Measurements from ENCODE around the gene YARS2.
"Not testable (repeated sequence)": the region's sequence is repeated elsewhere in the genome, so short reads cannot be mapped to it uniquely, and the experiment has no call there.

YARS2 gene

DNA sequence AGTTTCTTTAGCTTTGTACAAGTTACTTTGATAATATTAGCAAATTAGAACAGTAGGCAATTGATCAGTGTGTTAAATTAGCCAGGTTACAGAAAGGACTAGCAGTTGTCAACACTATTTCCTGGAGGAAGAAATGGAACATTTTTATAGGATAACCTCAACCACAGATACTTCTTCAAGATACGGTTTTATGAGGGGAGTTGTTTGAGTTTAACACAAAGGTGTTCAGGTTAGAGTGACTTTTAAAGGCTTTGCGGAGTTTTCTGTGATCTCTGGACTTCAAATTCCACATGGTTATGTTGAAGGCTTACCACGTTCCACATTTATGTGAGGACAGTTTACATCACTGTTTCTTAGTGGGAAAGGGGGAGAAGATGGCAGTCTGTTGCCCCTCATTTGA, 19.3 kb downstream of the YARS2 start:
- Histone ChIP-seq H2AFZ (ENCODE audit: low read length) (no peak overlapping the region), H3K27me3 (ENCODE audit: insufficient read depth, low read length) (no peaks in the 10 kb centered on the region), H3K36me3 (ENCODE audit: insufficient read depth, low read length) (peaks cover 78% of the 10 kb centered on the region), H3K9ac (ENCODE audit: low read length) (no peak overlapping the region), H3K4me3 (ENCODE audit: low read depth, low read length, poor library complexity, severe bottlenecking) (no peak overlapping the region), H3F3A (ENCODE audit: insufficient read depth, low read length) (peaks cover 6% of the 10 kb centered on the region; the same call in 1 of the 2 replicates), H3K79me2 (ENCODE audit: insufficient read depth, low read length) (no peaks in the 10 kb centered on the region), H4K20me1 (ENCODE audit: insufficient read depth, low read length) (no peaks in the 10 kb centered on the region), H3K9me2 (ENCODE audit: low read depth, low read length) (no peaks in the 10 kb centered on the region), H3K27ac (ENCODE audit: low read depth, low read length, poor library complexity, severe bottlenecking) (no peak overlapping the region), H3K4me2 (ENCODE audit: low read length) (no peak overlapping the region), H3K9me3 (ENCODE audit: low read length) (no peaks in the 10 kb centered on the region), H3K4me1 (ENCODE audit: insufficient read depth, low read length, severe bottlenecking) (no peaks in the 10 kb centered on the region)
- TF ChIP-seq, protein P1, sequence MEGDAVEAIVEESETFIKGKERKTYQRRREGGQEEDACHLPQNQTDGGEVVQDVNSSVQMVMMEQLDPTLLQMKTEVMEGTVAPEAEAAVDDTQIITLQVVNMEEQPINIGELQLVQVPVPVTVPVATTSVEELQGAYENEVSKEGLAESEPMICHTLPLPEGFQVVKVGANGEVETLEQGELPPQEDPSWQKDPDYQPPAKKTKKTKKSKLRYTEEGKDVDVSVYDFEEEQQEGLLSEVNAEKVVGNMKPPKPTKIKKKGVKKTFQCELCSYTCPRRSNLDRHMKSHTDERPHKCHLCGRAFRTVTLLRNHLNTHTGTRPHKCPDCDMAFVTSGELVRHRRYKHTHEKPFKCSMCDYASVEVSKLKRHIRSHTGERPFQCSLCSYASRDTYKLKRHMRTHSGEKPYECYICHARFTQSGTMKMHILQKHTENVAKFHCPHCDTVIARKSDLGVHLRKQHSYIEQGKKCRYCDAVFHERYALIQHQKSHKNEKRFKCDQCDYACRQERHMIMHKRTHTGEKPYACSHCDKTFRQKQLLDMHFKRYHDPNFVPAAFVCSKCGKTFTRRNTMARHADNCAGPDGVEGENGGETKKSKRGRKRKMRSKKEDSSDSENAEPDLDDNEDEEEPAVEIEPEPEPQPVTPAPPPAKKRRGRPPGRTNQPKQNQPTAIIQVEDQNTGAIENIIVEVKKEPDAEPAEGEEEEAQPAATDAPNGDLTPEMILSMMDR (IDR thresholded peaks at IDR 0.05; ENCODE audit: low read length) = no peak
- TF ChIP-seq EZH2 (IDR thresholded peaks at IDR 0.05; ENCODE audit: borderline replicate concordance, low read length) = no peak

DNA sequence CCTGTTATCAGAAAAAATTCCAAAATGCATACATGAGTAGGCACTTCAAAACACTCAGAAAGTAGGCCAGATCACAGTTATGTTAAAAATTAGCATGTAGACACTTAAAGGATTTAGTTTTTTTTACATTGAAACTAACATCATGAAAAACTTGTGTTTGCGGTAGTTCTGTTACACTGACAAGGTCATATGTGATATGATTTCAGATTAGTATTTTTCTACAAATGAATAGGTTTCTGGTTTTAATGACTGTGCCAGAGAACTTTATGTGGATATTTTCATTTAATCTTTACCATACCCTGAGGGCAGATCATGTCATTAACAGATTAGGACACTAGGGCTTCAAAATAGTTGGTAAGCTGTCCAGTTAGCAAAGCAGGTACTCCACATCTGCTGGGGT, 20.7 kb downstream of the YARS2 start:
- Histone ChIP-seq H3K27me3 (ENCODE audit: insufficient read depth, low read length) (no peaks in the 10 kb centered on the region), H3K79me2 (ENCODE audit: insufficient read depth, low read length) (no peaks in the 10 kb centered on the region), H3K9me2 (ENCODE audit: low read depth, low read length) (no peaks in the 10 kb centered on the region), H3K27ac (ENCODE audit: low read depth, low read length, poor library complexity, severe bottlenecking) (no peak overlapping the region), H3K4me2 (ENCODE audit: low read length) (no peak overlapping the region), H3K9me3 (ENCODE audit: low read length) (no peaks in the 10 kb centered on the region), H3K4me1 (ENCODE audit: insufficient read depth, low read length, severe bottlenecking) (no peaks in the 10 kb centered on the region), H4K20me1 (ENCODE audit: insufficient read depth, low read length) (no peaks in the 10 kb centered on the region), H2AFZ (ENCODE audit: low read length) (no peak overlapping the region), H3K9ac (ENCODE audit: low read length) (no peak overlapping the region), H3K36me3 (ENCODE audit: insufficient read depth, low read length) (peaks cover 67% of the 10 kb centered on the region), H3K4me3 (ENCODE audit: low read depth, low read length, poor library complexity, severe bottlenecking) (no peak overlapping the region), H3F3A (ENCODE audit: insufficient read depth, low read length) (peaks cover 6% of the 10 kb centered on the region; the same call in 1 of the 2 replicates)
- TF ChIP-seq EZH2 (IDR thresholded peaks at IDR 0.05; ENCODE audit: borderline replicate concordance, low read length) = no peak
- TF ChIP-seq, protein P1 (IDR thresholded peaks at IDR 0.05; ENCODE audit: low read length) = no peak

DNA sequence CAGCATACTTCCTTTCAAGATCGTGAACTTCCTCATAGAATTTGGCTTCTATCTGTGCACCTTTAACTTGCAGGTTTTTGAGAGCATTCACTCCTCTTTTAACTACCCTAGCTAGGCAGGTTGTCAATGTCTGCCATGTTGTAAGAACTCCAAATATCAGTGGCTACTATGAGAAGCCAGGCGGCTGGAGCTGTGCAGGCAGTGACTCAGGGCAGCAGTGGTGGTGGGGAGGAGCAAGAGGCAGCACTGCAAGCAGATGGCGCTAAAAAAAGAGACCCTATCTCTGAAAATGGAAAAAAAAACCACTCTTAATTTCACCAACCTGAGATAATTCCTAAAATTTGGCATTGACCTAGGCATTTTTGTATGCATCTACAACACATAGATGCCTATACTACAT, 28.5 kb downstream of the YARS2 start:
- H3K4me2 ChIP-seq (ENCODE audit: low read length) = no peak overlapping the region
- H2AFZ ChIP-seq (ENCODE audit: low read length) = no peak overlapping the region
- no peak overlapping the region for H3K9ac ChIP-seq (ENCODE audit: low read length)
- no peaks in the 10 kb centered on the region for H3K9me3 ChIP-seq (ENCODE audit: low read length)
- no peaks in the 10 kb centered on the region for H3K9me2 ChIP-seq (ENCODE audit: low read depth, low read length)
- no peak overlapping the region for H3K27ac ChIP-seq (ENCODE audit: low read depth, low read length, poor library complexity, severe bottlenecking)
- H3F3A ChIP-seq (ENCODE audit: insufficient read depth, low read length) = no peaks in the 10 kb centered on the region
- peaks cover 62% of the 10 kb centered on the region for H3K36me3 ChIP-seq (ENCODE audit: insufficient read depth, low read length)
- H3K4me1 ChIP-seq (ENCODE audit: insufficient read depth, low read length, severe bottlenecking) = no peaks in the 10 kb centered on the region
- TF ChIP-seq EZH2 (IDR thresholded peaks at IDR 0.05; ENCODE audit: borderline replicate concordance, low read length) = no peak
- H3K79me2 ChIP-seq (ENCODE audit: insufficient read depth, low read length) = no peaks in the 10 kb centered on the region
- no peaks in the 10 kb centered on the region for H4K20me1 ChIP-seq (ENCODE audit: insufficient read depth, low read length)
- H3K27me3 ChIP-seq (ENCODE audit: insufficient read depth, low read length) = no peaks in the 10 kb centered on the region
- no peak overlapping the region for H3K4me3 ChIP-seq (ENCODE audit: low read depth, low read length, poor library complexity, severe bottlenecking)

DNA sequence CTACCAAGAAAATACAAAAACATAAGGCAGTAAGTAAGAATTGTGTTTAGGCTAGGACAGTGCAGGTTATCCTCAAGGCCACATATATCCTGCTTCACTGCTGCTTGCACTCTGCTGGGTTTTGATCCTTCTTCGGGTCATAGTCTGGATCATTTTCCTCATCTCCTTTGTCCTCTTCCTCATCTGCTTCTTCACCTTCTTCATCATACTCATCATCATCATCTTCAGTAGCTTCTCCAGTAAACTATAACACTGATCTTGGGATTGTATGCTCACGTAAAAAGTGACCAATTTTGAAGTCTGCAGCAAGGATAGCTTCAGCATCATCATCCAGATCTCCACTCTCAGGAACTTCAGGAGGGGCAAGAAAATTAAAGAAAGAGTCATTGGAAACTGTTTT, 29.4 kb downstream of the YARS2 start:
- H3K79me2 ChIP-seq (ENCODE audit: insufficient read depth, low read length) = no peaks in the 10 kb centered on the region
- H4K20me1 ChIP-seq (ENCODE audit: insufficient read depth, low read length) = no peaks in the 10 kb centered on the region
- H3K4me2 ChIP-seq (ENCODE audit: low read length) = no peak overlapping the region
- no peak overlapping the region for H3K9ac ChIP-seq (ENCODE audit: low read length)
- no peaks in the 10 kb centered on the region for H3K27me3 ChIP-seq (ENCODE audit: insufficient read depth, low read length)
- no peaks in the 10 kb centered on the region for H3K9me2 ChIP-seq (ENCODE audit: low read depth, low read length)
- no peaks in the 10 kb centered on the region for H3K9me3 ChIP-seq (ENCODE audit: low read length)
- H3K36me3 ChIP-seq (ENCODE audit: insufficient read depth, low read length) = peaks cover 62% of the 10 kb centered on the region
- H3K4me3 ChIP-seq (ENCODE audit: low read depth, low read length, poor library complexity, severe bottlenecking) = no peak overlapping the region
- no peaks in the 10 kb centered on the region for H3K4me1 ChIP-seq (ENCODE audit: insufficient read depth, low read length, severe bottlenecking)
- TF ChIP-seq, protein P1 (IDR thresholded peaks at IDR 0.05; ENCODE audit: low read length) = no peak
- TF ChIP-seq EZH2 (IDR thresholded peaks at IDR 0.05; ENCODE audit: borderline replicate concordance, low read length) = no peak
- H3K27ac ChIP-seq (ENCODE audit: low read depth, low read length, poor library complexity, severe bottlenecking) = no peak overlapping the region
- H2AFZ ChIP-seq (ENCODE audit: low read length) = no peak overlapping the region
- H3F3A ChIP-seq (ENCODE audit: insufficient read depth, low read length) = no peaks in the 10 kb centered on the region

DNA sequence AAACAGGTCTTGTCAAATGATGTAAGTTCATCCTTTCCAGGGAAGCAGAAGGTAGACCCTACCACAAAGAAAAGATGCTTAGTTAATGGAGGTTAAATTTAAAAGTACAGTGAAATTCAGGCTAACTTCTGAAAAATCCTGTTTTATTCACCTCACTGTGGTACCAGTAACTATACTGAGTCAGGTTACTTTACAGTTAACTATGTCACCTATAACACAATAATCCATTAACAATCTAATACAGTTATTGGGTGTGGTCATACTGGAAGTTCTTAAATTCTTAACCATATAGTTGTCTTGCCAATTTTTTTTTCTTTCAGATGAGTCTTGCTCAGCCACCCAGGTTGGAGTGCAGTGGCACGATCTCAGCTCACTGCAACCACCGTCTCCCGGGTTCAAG, 30.4 kb downstream of the YARS2 start:
- H3K27ac ChIP-seq (ENCODE audit: low read depth, low read length, poor library complexity, severe bottlenecking); H3K79me2 ChIP-seq (ENCODE audit: insufficient read depth, low read length); H3K4me3 ChIP-seq (ENCODE audit: low read depth, low read length, poor library complexity, severe bottlenecking); H3K9me2 ChIP-seq (ENCODE audit: low read depth, low read length); H3F3A ChIP-seq (ENCODE audit: insufficient read depth, low read length); H2AFZ ChIP-seq (ENCODE audit: low read length); H4K20me1 ChIP-seq (ENCODE audit: insufficient read depth, low read length); H3K9me3 ChIP-seq (ENCODE audit: low read length); H3K4me1 ChIP-seq (ENCODE audit: insufficient read depth, low read length, severe bottlenecking); H3K9ac ChIP-seq (ENCODE audit: low read length); H3K4me2 ChIP-seq (ENCODE audit: low read length); H3K27me3 ChIP-seq (ENCODE audit: insufficient read depth, low read length): not testable (repeated sequence)
- H3K36me3 ChIP-seq (ENCODE audit: insufficient read depth, low read length) = peaks cover 69% of the 10 kb centered on the region

Data from OCI-LY1 (cell line).